ENCODE results near the gene WSCD1.

The WSCD1 gene

GRCh38 chr17:6072611-6073010 is 2.4 kb downstream of the WSCD1 start:
- DNase-seq (ENCODE audit: low read depth): no peak
- TF ChIP-seq CTCF (IDR thresholded peaks at IDR 0.05; ENCODE audit: control insufficient read depth, insufficient read depth, low read depth, low read length, missing control alignments): no peak
- H3K4me3 ChIP-seq (ENCODE audit: control insufficient read depth, low read depth, low read length): no peak overlapping the region

GRCh38 chr17:6073620-6074019 is 3.4 kb downstream of the WSCD1 start:
- H3K4me3 ChIP-seq (ENCODE audit: control insufficient read depth, low read depth, low read length): no peak overlapping the region
- DNase-seq (ENCODE audit: low read depth): no peak
- TF ChIP-seq CTCF (IDR thresholded peaks at IDR 0.05; ENCODE audit: control insufficient read depth, insufficient read depth, low read depth, low read length, missing control alignments): no peak

- H3K4me3 ChIP-seq (ENCODE audit: control insufficient read depth, low read depth, low read length): no peak overlapping the region
- no peak for TF ChIP-seq CTCF (IDR thresholded peaks at IDR 0.05; ENCODE audit: control insufficient read depth, insufficient read depth, low read depth, low read length, missing control alignments)
- DNase-seq (ENCODE audit: low read depth): no peak
Observed at GRCh38 chr17:6075050-6075449, 4.9 kb downstream of the WSCD1 start.

- DNase-seq (ENCODE audit: low read depth): no peak
- TF ChIP-seq CTCF (IDR thresholded peaks at IDR 0.05; ENCODE audit: control insufficient read depth, insufficient read depth, low read depth, low read length, missing control alignments): no peak
- H3K4me3 ChIP-seq (ENCODE audit: control insufficient read depth, low read depth, low read length): no peak overlapping the region
Observed at GRCh38 chr17:6075845-6076244, 5.7 kb downstream of the WSCD1 start.

- TF ChIP-seq CTCF (IDR thresholded peaks at IDR 0.05; ENCODE audit: control insufficient read depth, insufficient read depth, low read depth, low read length, missing control alignments): no peak
- no peak for DNase-seq (ENCODE audit: low read depth)
Observed at GRCh38 chr17:6077752-6078151, 7.6 kb downstream of the WSCD1 start.

GRCh38 chr17:6078458-6078871 is 8.3 kb downstream of the WSCD1 start:
- H3K4me3 ChIP-seq (ENCODE audit: control insufficient read depth, low read depth, low read length): no peak overlapping the region
- no peak for TF ChIP-seq CTCF (IDR thresholded peaks at IDR 0.05; ENCODE audit: control insufficient read depth, insufficient read depth, low read depth, low read length, missing control alignments)
- DNase-seq (ENCODE audit: low read depth): no peak

More at GRCh38 chr17:6077752-6078151, 7.6 kb downstream of the WSCD1 start:
- H3K4me3 ChIP-seq (ENCODE audit: control insufficient read depth, low read depth, low read length): no peak overlapping the region
